Mucosa of descending colon (tissue), 3 donors: Measurements from ENCODE around the gene ARSB. TPM values are rescaled to one million over a fixed set of nuclear protein-coding genes. Genes with fewer than 3 reads are reported as not detected.

Source experiments
- ATAC-seq: fragments of 200-7000 bp; cut with Tn5 transposase; one replicate; pipeline ENCODE4 v1.9.1; 2020; ENCODE audit warnings: mild to moderate bottlenecking, moderate library complexity
- DNase-seq, 3 donors: peaks; one replicate each; pipeline ENCODE4 v3.0.0-alpha.2; 2020
- H3K36me3 ChIP-seq: fragments of 200-600 bp; one replicate; pipeline ENCODE4 v1.8.0; 2021; ENCODE audit warnings: low read depth, mild to moderate bottlenecking
- H3K4me1 ChIP-seq: fragments of 200-600 bp; one replicate; pipeline ENCODE4 v1.8.0; 2021; ENCODE audit warnings: low read depth, mild to moderate bottlenecking
- H3K4me3 ChIP-seq: fragments of 200-600 bp; one replicate; pipeline ENCODE4 v1.8.0; 2021; ENCODE audit warnings: mild to moderate bottlenecking
- H3K9me3 ChIP-seq: fragments of 200-600 bp; one replicate; pipeline ENCODE4 v1.8.0; 2021; ENCODE audit warnings: mild to moderate bottlenecking
- intact Hi-C, 2 donors: fragments of 100-400 bp; cut with DNase I in 1 of 2; cut with micrococcal nuclease in 1 of 2; formaldehyde crosslinking; loops; one replicate each; pipeline versions ENCODE4 v1.11.0 to v1.11.1; 2022; cut with DNase I, micrococcal nuclease
- total RNA-seq, 3 donors: library from RNA; stranded (reverse); fragmentation: NEBNext Ultra II Directional in 2 of 3; extraction: Animal tissue kit (Norgen Biotek cat#: 25700) in 2 of 3; gene quantifications; one replicate each; pipeline versions ENCODE4 v1.2.1 to v1.2.4, GENCODE V29; 2021 to 2023
- TF ChIP-seq, protein P1 (sequence below): fragments of 200-600 bp; IDR thresholded peaks from one replicate; pipeline ENCODE4 v1.8.0; 2022; ENCODE audit warnings: antibody characterized with exemption, mild to moderate bottlenecking
- donor health status: DM: no; HTN: no; CAD: no; lungs with moderate emphysema.
- donor health status: DM: no; HTN: no; CAD: no.
- donor health status: DM: no; HTN: yes; CAD: no.

Gene ARSB
- total RNA-seq, 3 donors from 2014 or later: 8.1 to 14.4 (median 14.1) TPM

DNA sequence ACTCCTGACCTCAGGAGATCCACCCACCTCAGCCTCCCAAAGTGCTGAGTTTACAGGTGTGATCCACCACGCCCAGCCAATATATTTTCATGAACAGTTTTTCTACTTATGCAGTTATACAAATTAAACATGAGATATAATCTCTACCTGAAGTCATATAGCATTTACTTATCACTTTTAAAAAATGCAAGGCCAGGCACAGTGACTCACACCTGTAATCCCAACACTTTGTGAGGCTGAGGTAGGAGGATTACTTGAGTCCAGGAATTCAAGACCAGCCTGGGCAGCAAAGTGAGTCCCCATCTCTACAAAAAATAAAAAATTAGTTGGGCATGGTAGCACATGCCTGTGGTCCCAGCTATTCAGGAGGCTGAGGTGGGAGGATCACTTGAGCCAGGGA, 171.8 kb downstream of the ARSB start:
- H3K4me1 ChIP-seq: no peaks in the 10 kb centered on the region
- ATAC-seq (no peak), DNase-seq (no peak)
- TF ChIP-seq, protein P1, sequence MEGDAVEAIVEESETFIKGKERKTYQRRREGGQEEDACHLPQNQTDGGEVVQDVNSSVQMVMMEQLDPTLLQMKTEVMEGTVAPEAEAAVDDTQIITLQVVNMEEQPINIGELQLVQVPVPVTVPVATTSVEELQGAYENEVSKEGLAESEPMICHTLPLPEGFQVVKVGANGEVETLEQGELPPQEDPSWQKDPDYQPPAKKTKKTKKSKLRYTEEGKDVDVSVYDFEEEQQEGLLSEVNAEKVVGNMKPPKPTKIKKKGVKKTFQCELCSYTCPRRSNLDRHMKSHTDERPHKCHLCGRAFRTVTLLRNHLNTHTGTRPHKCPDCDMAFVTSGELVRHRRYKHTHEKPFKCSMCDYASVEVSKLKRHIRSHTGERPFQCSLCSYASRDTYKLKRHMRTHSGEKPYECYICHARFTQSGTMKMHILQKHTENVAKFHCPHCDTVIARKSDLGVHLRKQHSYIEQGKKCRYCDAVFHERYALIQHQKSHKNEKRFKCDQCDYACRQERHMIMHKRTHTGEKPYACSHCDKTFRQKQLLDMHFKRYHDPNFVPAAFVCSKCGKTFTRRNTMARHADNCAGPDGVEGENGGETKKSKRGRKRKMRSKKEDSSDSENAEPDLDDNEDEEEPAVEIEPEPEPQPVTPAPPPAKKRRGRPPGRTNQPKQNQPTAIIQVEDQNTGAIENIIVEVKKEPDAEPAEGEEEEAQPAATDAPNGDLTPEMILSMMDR: no peak
- no peaks in the 10 kb centered on the region for H3K9me3 ChIP-seq
- no peaks in the 10 kb centered on the region for H3K36me3 ChIP-seq
- no peak overlapping the region for H3K4me3 ChIP-seq
- intact Hi-C loops: no loop called here

DNA sequence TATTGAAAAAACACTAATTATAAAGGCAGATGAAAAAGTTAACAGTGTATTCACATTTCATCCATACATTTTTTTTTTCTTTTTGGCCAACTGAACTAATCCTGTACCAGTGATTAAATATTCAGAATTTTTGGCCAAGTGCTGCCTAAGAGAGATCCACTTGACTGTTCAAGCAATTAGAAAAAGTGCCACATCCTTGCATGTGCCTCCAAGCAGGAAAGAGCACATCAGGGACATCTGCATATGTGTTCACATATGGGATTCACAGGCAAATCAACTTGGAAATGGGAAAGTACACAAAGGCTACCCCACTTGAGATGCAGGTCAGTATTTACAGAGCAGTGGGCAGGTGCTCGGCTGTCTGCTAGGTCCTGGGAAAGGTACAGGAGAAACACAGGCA, 173.2 kb downstream of the ARSB start:
- TF ChIP-seq, protein P1: no peak
- DNase-seq: no peak
- no peak for ATAC-seq

DNA sequence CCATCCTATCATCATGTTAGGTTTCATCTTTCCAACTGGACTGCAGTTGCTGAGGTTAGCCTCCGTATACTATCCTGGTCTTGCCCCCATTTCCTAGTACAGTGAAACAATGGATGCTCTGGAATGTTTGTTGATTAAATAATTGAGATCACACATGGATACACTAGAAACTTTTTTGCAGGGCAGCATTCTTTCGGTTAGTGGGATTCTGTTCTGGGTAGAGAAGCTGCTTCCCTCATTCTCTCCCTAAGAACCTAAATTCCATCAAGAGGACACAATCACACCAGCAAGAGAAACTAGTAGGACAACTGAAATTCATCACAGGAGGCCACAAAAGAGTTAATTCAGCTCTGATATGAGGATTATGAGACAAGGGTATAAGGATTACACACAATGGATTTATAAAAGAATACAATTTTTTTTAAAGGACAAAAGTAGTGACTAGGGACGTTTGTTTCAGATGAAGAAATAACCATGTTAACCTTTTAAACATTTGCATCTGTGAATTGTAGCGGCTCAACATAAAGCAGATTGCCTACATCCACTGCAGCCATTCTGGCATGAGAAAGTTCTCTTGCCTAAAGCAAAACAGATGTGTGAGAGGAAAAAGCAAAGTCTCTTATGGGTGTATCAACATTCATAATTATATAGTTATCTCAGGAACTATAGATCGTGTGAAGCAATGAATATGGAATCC, 173.8 kb downstream of the ARSB start:
- intact Hi-C loops: no loop called here
- Histone ChIP-seq H3K4me3 (no peak overlapping the region), H3K36me3 (no peaks in the 10 kb centered on the region), H3K4me1 (no peaks in the 10 kb centered on the region), H3K9me3 (no peaks in the 10 kb centered on the region)
- no peak for ATAC-seq
- DNase-seq: no peak
- TF ChIP-seq, protein P1: no peak

More for the DNA sequence above, 173.2 kb downstream of the ARSB start:
- intact Hi-C loops: no loop called here
- Histone ChIP-seq H3K9me3 (no peaks in the 10 kb centered on the region), H3K4me3 (no peak overlapping the region), H3K36me3 (no peaks in the 10 kb centered on the region), H3K4me1 (no peaks in the 10 kb centered on the region)

DNA sequence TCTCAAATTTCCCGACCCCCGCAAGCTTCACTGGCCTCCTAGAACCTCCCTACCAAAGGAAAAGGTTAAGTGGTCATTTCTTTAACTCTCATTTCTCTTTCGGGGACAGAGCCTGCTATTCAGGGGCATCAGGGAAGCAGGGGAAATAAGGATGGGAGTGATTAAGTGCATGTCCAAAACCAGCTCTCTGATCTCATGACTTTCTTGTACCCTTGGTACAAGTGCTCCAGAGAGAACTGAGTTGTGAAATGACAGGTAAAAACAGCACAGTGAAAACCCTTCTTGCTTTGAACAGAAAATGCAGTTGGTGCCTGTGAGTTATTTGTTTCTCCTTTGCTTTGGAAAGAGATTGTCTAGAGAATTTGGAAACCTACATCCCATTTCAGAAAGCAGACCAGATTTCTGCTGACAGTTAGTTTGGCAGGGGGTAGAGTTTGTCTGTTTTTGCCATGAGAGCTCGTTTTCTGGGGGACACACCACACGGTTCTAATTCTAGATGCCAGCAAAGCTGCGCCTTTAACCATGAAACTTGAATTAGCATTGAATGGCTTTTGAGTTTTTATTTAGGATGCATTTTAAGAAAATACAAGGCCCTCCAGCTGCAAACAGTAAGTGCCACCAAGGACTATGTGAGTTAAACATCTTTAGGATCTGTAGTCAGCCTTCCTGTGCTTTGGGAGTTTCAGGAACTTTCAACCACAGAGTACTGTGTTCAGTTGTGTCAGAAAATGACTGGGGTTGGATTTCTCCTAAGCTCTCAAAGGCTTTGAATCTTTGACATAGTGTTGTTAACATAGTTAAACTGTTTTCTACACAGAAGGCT, 174.8 kb downstream of the ARSB start:
- DNase-seq: no peak
- ATAC-seq: no peak
- Histone ChIP-seq H3K4me3 (no peak overlapping the region), H3K9me3 (no peaks in the 10 kb centered on the region), H3K36me3 (no peaks in the 10 kb centered on the region), H3K4me1 (no peaks in the 10 kb centered on the region)
- intact Hi-C loops: no loop called here
- TF ChIP-seq, protein P1: no peak

DNA sequence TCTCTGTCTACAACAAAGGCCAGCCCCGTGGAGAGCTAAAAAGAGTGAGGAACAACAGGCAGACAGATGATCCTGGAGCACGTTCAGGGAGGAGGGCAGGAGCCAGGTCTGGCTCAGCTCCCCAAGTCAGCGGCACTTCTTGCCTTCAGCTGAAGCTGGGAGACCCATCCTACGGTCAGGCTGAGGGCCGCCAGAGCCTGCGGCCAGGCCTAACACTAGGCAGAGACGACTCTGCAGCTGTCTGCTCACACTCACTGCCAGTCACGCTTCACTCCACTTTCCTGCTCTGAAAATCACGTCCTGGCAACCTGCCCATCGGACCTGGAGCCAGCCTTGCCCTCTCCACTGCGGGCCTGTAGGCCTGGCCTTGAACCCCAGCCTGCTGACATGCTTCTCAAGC, 175.7 kb downstream of the ARSB start:
- Histone ChIP-seq H3K9me3 (no peaks in the 10 kb centered on the region), H3K36me3 (no peaks in the 10 kb centered on the region), H3K4me3 (no peak overlapping the region), H3K4me1 (no peaks in the 10 kb centered on the region)
- DNase-seq: no peak
- intact Hi-C loops: no loop called here
- no peak for ATAC-seq
- TF ChIP-seq, protein P1: no peak
